ENCODE measurements around the gene FAM72A. TPM values are rescaled to one million over a fixed set of nuclear protein-coding genes. Genes with fewer than 3 reads are reported as not detected.
"Not testable (repeated sequence)": the region's sequence is repeated elsewhere in the genome, so short reads cannot be mapped to it uniquely, and the experiment has no call there.

The FAM72A gene
- total and polyA plus RNA-seq, 4 donors: 0.36 to 10.8 (median 0.71) TPM

GRCh38 chr1:206220332-206221000, 17.8 kb upstream of the FAM72A start:
- not testable (repeated sequence) for DNase-seq (ENCODE audit: low spot score); H3K9ac ChIP-seq (ENCODE audit: low read depth in 1 of 2, low read length in 2 of 2); H3K4me3 ChIP-seq (ENCODE audit: low read depth in 1 of 3, low read length in 3 of 3); H3K36me3 ChIP-seq (ENCODE audit: control insufficient read depth in 4 of 4, insufficient read depth in 3 of 4, low read depth in 1 of 4, low read length in 3 of 4); H3K9me3 ChIP-seq (ENCODE audit: control insufficient read depth in 4 of 4, low read length in 3 of 4); H3K27ac ChIP-seq (ENCODE audit: low read depth in 1 of 2, low read length in 2 of 2); H3K27me3 ChIP-seq (ENCODE audit: control insufficient read depth in 4 of 4, insufficient read depth in 4 of 4, low read length in 3 of 4); H3K4me1 ChIP-seq (ENCODE audit: control insufficient read depth in 4 of 4, insufficient read depth in 4 of 4, low read length in 3 of 4)
- 56% methylated on average over 4 of the region's 4 CpGs for WGBS

- H3K9ac ChIP-seq (ENCODE audit: low read depth in 1 of 2, low read length in 2 of 2); H3K4me1 ChIP-seq (ENCODE audit: control insufficient read depth in 4 of 4, insufficient read depth in 4 of 4, low read length in 3 of 4); H3K27ac ChIP-seq (ENCODE audit: low read depth in 1 of 2, low read length in 2 of 2); H3K4me3 ChIP-seq (ENCODE audit: low read depth in 1 of 3, low read length in 3 of 3); H3K36me3 ChIP-seq (ENCODE audit: control insufficient read depth in 4 of 4, insufficient read depth in 3 of 4, low read depth in 1 of 4, low read length in 3 of 4); H3K9me3 ChIP-seq (ENCODE audit: control insufficient read depth in 4 of 4, low read length in 3 of 4); DNase-seq (ENCODE audit: low spot score); H3K27me3 ChIP-seq (ENCODE audit: control insufficient read depth in 4 of 4, insufficient read depth in 4 of 4, low read length in 3 of 4): not testable (repeated sequence)
- WGBS: 24% methylated on average over 5 of the region's 13 CpGs
These were observed 17.1 kb upstream of the FAM72A start for GRCh38 chr1:206219514-206220331.

DNA sequence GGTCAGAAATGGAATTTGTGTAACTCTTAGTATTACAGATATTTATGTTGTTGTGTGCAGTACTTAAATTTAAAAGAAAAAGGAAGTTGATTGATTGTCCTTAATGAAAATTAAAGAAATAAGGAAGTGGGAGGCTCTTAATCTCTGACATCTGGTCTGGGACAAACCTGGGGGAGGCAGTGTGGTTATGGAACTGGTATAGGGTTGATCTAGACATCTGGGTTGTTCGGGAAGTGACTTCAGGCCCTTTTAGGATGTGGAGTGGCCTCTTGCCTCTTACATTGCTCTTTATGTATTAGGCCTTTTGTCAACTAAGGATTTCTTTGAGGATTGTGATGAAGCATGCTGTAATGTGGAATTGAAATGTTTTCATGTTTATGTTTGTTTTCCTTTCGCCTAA, 16.1 kb upstream of the FAM72A start:
- not testable (repeated sequence) for H3K27ac ChIP-seq (ENCODE audit: low read depth in 1 of 2, low read length in 2 of 2); H3K27me3 ChIP-seq (ENCODE audit: control insufficient read depth in 4 of 4, insufficient read depth in 4 of 4, low read length in 3 of 4); H3K9ac ChIP-seq (ENCODE audit: low read depth in 1 of 2, low read length in 2 of 2); DNase-seq (ENCODE audit: low spot score); H3K9me3 ChIP-seq (ENCODE audit: control insufficient read depth in 4 of 4, low read length in 3 of 4); H3K4me1 ChIP-seq (ENCODE audit: control insufficient read depth in 4 of 4, insufficient read depth in 4 of 4, low read length in 3 of 4); H3K36me3 ChIP-seq (ENCODE audit: control insufficient read depth in 4 of 4, insufficient read depth in 3 of 4, low read depth in 1 of 4, low read length in 3 of 4); H3K4me3 ChIP-seq (ENCODE audit: low read depth in 1 of 3, low read length in 3 of 3)
- no CpG with 5 or more reads among the region's 2 CpGs for WGBS

DNA sequence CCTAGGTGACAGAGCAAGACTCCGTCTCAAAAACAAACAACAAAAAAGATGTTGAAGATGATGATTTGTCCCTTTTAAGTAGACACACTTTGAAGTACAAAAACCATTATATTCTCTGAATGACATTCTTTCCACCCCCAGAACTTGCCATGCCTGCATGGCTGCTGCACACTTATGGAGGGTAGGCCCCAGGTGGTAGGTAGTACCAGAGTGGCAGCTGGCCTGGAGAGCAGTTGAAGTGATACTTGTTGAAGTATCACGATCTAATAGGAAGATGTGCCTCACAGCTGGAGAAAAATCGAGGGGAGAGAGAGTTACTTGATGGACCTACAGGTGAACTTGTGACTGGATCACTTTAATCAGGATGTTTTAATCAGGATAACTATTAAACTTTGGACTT, 15.6 kb upstream of the FAM72A start:
- DNase-seq (ENCODE audit: low spot score); H3K9ac ChIP-seq (ENCODE audit: low read depth in 1 of 2, low read length in 2 of 2); H3K4me1 ChIP-seq (ENCODE audit: control insufficient read depth in 4 of 4, insufficient read depth in 4 of 4, low read length in 3 of 4); H3K4me3 ChIP-seq (ENCODE audit: low read depth in 1 of 3, low read length in 3 of 3); H3K9me3 ChIP-seq (ENCODE audit: control insufficient read depth in 4 of 4, low read length in 3 of 4); H3K27ac ChIP-seq (ENCODE audit: low read depth in 1 of 2, low read length in 2 of 2); H3K27me3 ChIP-seq (ENCODE audit: control insufficient read depth in 4 of 4, insufficient read depth in 4 of 4, low read length in 3 of 4); H3K36me3 ChIP-seq (ENCODE audit: control insufficient read depth in 4 of 4, insufficient read depth in 3 of 4, low read depth in 1 of 4, low read length in 3 of 4): not testable (repeated sequence)
- WGBS: 97% methylated on average over 2 of the region's 3 CpGs

DNA sequence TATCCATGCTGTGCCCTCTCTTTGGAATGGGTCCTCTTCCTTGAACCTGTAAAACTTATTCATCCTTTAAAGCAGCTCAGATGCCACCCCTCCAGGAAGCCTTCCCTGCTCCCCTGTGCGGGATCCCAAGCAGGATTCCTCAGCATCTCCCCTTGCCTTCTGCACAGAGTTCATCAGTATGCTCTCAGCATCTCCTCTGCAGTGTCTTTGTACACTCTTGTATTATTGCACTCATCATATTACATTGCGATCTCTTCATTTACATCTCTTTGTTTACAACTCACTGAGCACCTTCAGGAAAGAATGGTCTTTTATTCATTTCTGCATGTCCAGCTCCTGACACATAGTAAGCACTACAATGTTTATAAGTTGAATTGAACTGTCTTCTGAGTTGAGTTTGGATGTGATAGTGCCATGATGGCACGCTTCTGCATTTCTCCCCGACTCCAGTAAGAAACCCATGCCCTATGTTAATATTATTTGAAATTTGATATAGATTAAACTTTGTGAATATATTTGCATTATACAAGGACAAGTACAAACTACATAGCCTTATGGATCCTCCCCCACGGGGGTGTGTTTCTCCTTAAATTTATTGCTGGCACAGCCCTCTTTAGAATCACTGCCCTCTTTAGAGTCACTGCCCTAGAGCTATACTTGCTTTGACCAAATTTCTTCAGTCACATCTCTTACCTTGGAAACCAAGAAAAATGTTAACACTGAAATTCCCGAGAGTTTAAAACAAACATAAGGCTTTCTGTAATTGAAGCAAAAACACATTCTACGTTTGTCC, 13.2 kb upstream of the FAM72A start:
- 96% methylated on average over 4 of the region's 7 CpGs for WGBS
- not testable (repeated sequence) for H3K27me3 ChIP-seq (ENCODE audit: control insufficient read depth in 4 of 4, insufficient read depth in 4 of 4, low read length in 3 of 4); DNase-seq (ENCODE audit: low spot score); H3K36me3 ChIP-seq (ENCODE audit: control insufficient read depth in 4 of 4, insufficient read depth in 3 of 4, low read depth in 1 of 4, low read length in 3 of 4); H3K4me1 ChIP-seq (ENCODE audit: control insufficient read depth in 4 of 4, insufficient read depth in 4 of 4, low read length in 3 of 4); H3K9ac ChIP-seq (ENCODE audit: low read depth in 1 of 2, low read length in 2 of 2); H3K9me3 ChIP-seq (ENCODE audit: control insufficient read depth in 4 of 4, low read length in 3 of 4); H3K27ac ChIP-seq (ENCODE audit: low read depth in 1 of 2, low read length in 2 of 2); H3K4me3 ChIP-seq (ENCODE audit: low read depth in 1 of 3, low read length in 3 of 3)

- DNase-seq (ENCODE audit: low spot score); H3K9me3 ChIP-seq (ENCODE audit: control insufficient read depth in 4 of 4, low read length in 3 of 4); H3K36me3 ChIP-seq (ENCODE audit: control insufficient read depth in 4 of 4, insufficient read depth in 3 of 4, low read depth in 1 of 4, low read length in 3 of 4); H3K27me3 ChIP-seq (ENCODE audit: control insufficient read depth in 4 of 4, insufficient read depth in 4 of 4, low read length in 3 of 4); H3K9ac ChIP-seq (ENCODE audit: low read depth in 1 of 2, low read length in 2 of 2); H3K4me3 ChIP-seq (ENCODE audit: low read depth in 1 of 3, low read length in 3 of 3); H3K4me1 ChIP-seq (ENCODE audit: control insufficient read depth in 4 of 4, insufficient read depth in 4 of 4, low read length in 3 of 4); H3K27ac ChIP-seq (ENCODE audit: low read depth in 1 of 2, low read length in 2 of 2): not testable (repeated sequence)
- no CpG with 5 or more reads among the region's 1 CpG for whole genome bisulfite sequencing
These were observed 8.2 kb upstream of the FAM72A start for GRCh38 chr1:206210802-206211201.

DNA sequence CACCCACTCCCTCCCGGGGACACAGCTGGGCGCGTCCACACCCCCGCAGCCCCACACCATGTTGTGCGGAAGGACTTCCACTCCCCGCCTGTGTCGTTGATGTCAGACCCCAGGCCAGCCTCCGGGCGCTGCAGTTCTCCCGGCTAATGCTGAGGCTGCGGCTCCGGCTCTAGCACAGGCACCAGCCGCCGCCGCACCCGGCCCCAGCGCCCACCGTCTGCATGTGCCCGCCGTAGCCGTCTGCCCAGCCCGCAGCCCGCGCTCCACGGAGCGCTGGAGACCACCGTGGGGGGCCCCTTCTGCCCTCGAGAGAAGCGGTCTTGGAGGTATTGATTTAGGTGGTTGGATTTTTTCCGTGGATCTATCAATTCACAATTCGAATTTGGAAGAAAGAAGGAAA, 2.9 kb upstream of the FAM72A start:
- H3K9me3 ChIP-seq (ENCODE audit: control insufficient read depth in 4 of 4, low read length in 3 of 4); H3K4me1 ChIP-seq (ENCODE audit: control insufficient read depth in 4 of 4, insufficient read depth in 4 of 4, low read length in 3 of 4); H3K9ac ChIP-seq (ENCODE audit: low read depth in 1 of 2, low read length in 2 of 2); H3K27me3 ChIP-seq (ENCODE audit: control insufficient read depth in 4 of 4, insufficient read depth in 4 of 4, low read length in 3 of 4); DNase-seq (ENCODE audit: low spot score); H3K27ac ChIP-seq (ENCODE audit: low read depth in 1 of 2, low read length in 2 of 2); H3K36me3 ChIP-seq (ENCODE audit: control insufficient read depth in 4 of 4, insufficient read depth in 3 of 4, low read depth in 1 of 4, low read length in 3 of 4): not testable (repeated sequence)
- 1% methylated on average over 16 of the region's 31 CpGs for WGBS
- peak overlapping the region in 1 of 3 donors; percentile 29 for H3K4me3 ChIP-seq (ENCODE audit: low read depth in 1 of 3, low read length in 3 of 3)

- H3K36me3 ChIP-seq (ENCODE audit: control insufficient read depth in 4 of 4, insufficient read depth in 3 of 4, low read depth in 1 of 4, low read length in 3 of 4); H3K27me3 ChIP-seq (ENCODE audit: control insufficient read depth in 4 of 4, insufficient read depth in 4 of 4, low read length in 3 of 4); H3K9ac ChIP-seq (ENCODE audit: low read depth in 1 of 2, low read length in 2 of 2); H3K27ac ChIP-seq (ENCODE audit: low read depth in 1 of 2, low read length in 2 of 2); H3K9me3 ChIP-seq (ENCODE audit: control insufficient read depth in 4 of 4, low read length in 3 of 4); H3K4me1 ChIP-seq (ENCODE audit: control insufficient read depth in 4 of 4, insufficient read depth in 4 of 4, low read length in 3 of 4): not testable (repeated sequence)
- H3K4me3 ChIP-seq (ENCODE audit: low read depth in 1 of 3, low read length in 3 of 3): peak overlapping the region in 2 of 3 donors; percentile 20 to 50
- DNase-seq (ENCODE audit: low spot score): peak; percentile 29
- whole genome bisulfite sequencing: under 1% methylated on average over 24 of the region's 25 CpGs
These were observed 2.2 kb upstream of the FAM72A start for GRCh38 chr1:206204871-206205270.

Data from liver (tissue), 9 donors.